Vagina (tissue), 2 donors: ENCODE results near the gene MRPS15. TPM values are rescaled to one million over a fixed set of nuclear protein-coding genes. Genes with fewer than 3 reads are reported as not detected.
A peak's percentile ranks its signal among the peaks of the same experiment; 100 is the strongest.

Experiments used
- DNase-seq, 2 donors: peaks; one replicate each; pipeline ENCODE4 v3.0.0-alpha.2; 2017; ENCODE audit errors: extremely low spot score in 2 of 2
- H3K27ac ChIP-seq: fragments of 200-600 bp; sonication (generic); one replicate; pipeline ENCODE4 v1.5.1; 2019
- H3K27me3 ChIP-seq: fragments of 200-600 bp; sonication (generic); one replicate; pipeline ENCODE4 v1.5.1; 2019
- H3K36me3 ChIP-seq, 2 donors: fragments of 200-600 bp; sonication (generic); one replicate each; pipeline ENCODE4 v1.5.1; 2017 to 2019
- H3K4me1 ChIP-seq: fragments of 200-600 bp; sonication (generic); one replicate; pipeline ENCODE4 v1.5.1; 2019
- H3K4me3 ChIP-seq, 2 donors: fragments of 200-600 bp; sonication (generic); 1 replicate in 1 of 2; 2 replicates in 1 of 2; pipeline ENCODE4 v1.5.1; 2016 to 2019
- H3K9me3 ChIP-seq: fragments of 200-600 bp; sonication (generic); one replicate; pipeline ENCODE4 v1.5.1; 2019
- POLR2A ChIP-seq, 2 donors: fragments of 450-650 bp; IDR thresholded peaks; one replicate each; pipeline ENCODE4 v1.6.1; 2017; ENCODE audit warnings: antibody characterized with exemption in 2 of 2, mild to moderate bottlenecking in 2 of 2, moderate library complexity in 2 of 2
- POLR2AphosphoS5 ChIP-seq, 2 donors: sonication (generic); formaldehyde crosslinking; IDR thresholded peaks; one replicate each; pipeline ENCODE4 v1.9.0; 2017; ENCODE audit warnings: antibody characterized with exemption in 2 of 2, mild to moderate bottlenecking in 2 of 2, low read depth in 1 of 2; ENCODE audit not compliant: insufficient read depth in 1 of 2
- intact Hi-C: fragments of 100-400 bp; cut with DNase I; formaldehyde crosslinking; loops from one replicate; pipeline ENCODE4 v1.15.1; 2023
- total RNA-seq: library from RNA; depleted of rRNA; stranded (reverse); fragments of >200 nt; gene quantifications from one replicate; pipeline ENCODE4 v1.2.3, GENCODE V29; 2016
- TF ChIP-seq, protein P1 (sequence below), 3 experiments: fragments of 450-650 bp in 2 of 3; fragments of 200-600 bp in 1 of 3; sonication (generic) in 1 of 3; IDR thresholded peaks; one replicate each; pipeline ENCODE4 v1.5.1; 2017 to 2019; ENCODE audit warnings: antibody characterized with exemption in 3 of 3, mild to moderate bottlenecking in 2 of 3, moderate library complexity in 2 of 3

The MRPS15 gene
- total RNA-seq, 1 donor from 2014 or later, result 54.0 TPM

DNA sequence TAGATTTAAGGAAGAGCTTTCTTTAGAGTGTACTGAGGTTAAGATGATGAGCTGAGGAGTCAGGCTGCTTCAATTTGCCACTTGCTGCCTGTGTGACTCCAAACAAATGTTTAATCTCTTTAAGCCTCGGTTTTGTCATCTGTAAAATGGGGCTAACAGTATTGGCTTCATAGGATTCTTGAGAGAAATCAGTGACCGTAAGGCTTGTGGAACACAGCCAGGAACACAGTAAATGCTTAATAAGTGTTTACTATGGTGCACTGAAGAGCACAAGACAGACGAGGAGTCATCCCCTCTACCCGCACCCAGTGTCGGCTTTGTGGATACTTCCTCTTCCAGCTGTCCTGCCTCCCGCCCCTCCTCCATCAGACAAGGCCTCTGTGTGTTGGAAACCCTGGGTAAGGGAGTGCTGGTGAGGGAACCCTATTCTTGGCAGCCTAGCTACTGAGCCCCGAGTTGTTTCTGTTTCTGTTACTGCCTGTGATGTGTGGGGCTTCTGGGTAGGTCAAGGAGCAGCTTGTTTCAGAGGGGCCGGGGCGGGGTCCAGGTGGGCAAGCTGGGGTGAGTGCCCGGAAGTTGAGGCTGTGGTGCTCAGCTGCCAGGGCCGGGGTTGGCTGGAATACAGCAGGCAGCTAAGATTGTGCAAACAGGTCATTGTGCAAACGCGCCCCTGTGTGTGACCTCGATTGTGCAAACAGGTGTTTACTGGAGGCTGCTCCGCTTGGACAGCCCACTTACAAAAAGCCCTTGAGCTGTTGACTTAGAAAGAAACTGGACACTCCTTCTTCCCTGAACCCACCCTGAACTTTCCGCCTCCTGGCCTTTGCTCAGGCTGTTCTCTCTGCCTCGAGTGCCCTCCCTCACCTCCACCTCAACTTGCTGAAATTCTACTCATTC lies 22.5 kb upstream of the MRPS15 start:
- no peak overlapping the region for H3K27ac ChIP-seq
- DNase-seq, result no peak
- no peaks in the 10 kb centered on the region for H3K9me3 ChIP-seq
- H3K36me3 ChIP-seq, result no peaks in the 10 kb centered on the region
- no peaks in the 10 kb centered on the region for H3K27me3 ChIP-seq
- no peak overlapping the region for H3K4me3 ChIP-seq
- TF ChIP-seq, protein P1, sequence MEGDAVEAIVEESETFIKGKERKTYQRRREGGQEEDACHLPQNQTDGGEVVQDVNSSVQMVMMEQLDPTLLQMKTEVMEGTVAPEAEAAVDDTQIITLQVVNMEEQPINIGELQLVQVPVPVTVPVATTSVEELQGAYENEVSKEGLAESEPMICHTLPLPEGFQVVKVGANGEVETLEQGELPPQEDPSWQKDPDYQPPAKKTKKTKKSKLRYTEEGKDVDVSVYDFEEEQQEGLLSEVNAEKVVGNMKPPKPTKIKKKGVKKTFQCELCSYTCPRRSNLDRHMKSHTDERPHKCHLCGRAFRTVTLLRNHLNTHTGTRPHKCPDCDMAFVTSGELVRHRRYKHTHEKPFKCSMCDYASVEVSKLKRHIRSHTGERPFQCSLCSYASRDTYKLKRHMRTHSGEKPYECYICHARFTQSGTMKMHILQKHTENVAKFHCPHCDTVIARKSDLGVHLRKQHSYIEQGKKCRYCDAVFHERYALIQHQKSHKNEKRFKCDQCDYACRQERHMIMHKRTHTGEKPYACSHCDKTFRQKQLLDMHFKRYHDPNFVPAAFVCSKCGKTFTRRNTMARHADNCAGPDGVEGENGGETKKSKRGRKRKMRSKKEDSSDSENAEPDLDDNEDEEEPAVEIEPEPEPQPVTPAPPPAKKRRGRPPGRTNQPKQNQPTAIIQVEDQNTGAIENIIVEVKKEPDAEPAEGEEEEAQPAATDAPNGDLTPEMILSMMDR (IDR thresholded peaks at IDR 0.05), result no peak
- TF ChIP-seq POLR2A (IDR thresholded peaks at IDR 0.05) (no peak), POLR2AphosphoS5 (IDR thresholded peaks at IDR 0.05; ENCODE audit: insufficient read depth in 1 of 2, low read depth in 1 of 2) (no peak)
- H3K4me1 ChIP-seq, result no peaks in the 10 kb centered on the region
- intact Hi-C loops, result no loop called here

DNA sequence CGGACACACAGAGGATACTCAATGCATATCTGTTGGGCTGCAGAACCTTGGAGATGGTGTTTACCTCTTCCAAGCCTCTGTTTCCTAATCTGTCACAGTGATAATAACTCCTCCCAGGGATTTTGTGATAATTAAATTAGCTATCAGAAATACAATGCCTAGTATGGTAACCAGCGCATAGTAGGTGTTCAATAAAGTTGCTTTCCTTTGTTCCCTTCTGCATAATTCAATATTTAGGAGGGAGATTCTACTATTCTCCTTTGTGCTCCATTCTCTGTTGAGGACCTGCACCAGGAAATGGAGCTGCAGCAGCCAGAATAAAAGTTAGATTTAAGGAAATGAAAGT lies 21.9 kb upstream of the MRPS15 start:
- TF ChIP-seq POLR2A (IDR thresholded peaks at IDR 0.05) (no peak), POLR2AphosphoS5 (IDR thresholded peaks at IDR 0.05; ENCODE audit: insufficient read depth in 1 of 2, low read depth in 1 of 2) (no peak)
- TF ChIP-seq, protein P1 (IDR thresholded peaks at IDR 0.05), result no peak
- Histone ChIP-seq H3K4me1 (no peaks in the 10 kb centered on the region), H3K4me3 (no peak overlapping the region), H3K36me3 (no peaks in the 10 kb centered on the region), H3K9me3 (no peaks in the 10 kb centered on the region), H3K27me3 (no peaks in the 10 kb centered on the region), H3K27ac (no peak overlapping the region)
- no peak for DNase-seq
- intact Hi-C loops, result no loop called here

DNA sequence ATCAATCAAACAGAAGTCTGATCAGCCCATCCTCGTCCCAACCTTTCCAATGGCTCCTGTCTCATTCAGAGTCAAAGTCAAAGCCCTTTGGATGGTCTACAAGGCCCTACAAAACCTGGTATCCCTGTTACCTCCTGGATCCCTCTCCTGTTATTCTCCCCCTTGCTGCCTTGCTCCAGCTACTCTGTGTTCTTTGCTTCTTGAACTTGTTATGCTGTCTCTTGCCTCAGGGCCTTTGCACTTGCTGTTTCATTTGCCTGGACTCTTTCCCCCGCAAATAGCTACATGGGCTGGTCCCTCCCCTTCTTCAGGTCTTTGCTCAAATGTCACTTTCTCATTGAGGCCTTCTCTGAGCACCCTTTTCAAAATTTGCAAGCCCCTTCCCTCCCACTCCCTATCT lies 19.9 kb upstream of the MRPS15 start:
- H3K27ac ChIP-seq, result no peak overlapping the region
- no peak for DNase-seq
- intact Hi-C loops, result no loop called here
- no peak overlapping the region for H3K4me3 ChIP-seq
- no peaks in the 10 kb centered on the region for H3K36me3 ChIP-seq
- no peaks in the 10 kb centered on the region for H3K4me1 ChIP-seq
- TF ChIP-seq POLR2AphosphoS5 (IDR thresholded peaks at IDR 0.05; ENCODE audit: insufficient read depth in 1 of 2, low read depth in 1 of 2) (no peak), POLR2A (IDR thresholded peaks at IDR 0.05) (no peak)
- TF ChIP-seq, protein P1 (IDR thresholded peaks at IDR 0.05), result no peak
- no peaks in the 10 kb centered on the region for H3K27me3 ChIP-seq
- H3K9me3 ChIP-seq, result no peaks in the 10 kb centered on the region

DNA sequence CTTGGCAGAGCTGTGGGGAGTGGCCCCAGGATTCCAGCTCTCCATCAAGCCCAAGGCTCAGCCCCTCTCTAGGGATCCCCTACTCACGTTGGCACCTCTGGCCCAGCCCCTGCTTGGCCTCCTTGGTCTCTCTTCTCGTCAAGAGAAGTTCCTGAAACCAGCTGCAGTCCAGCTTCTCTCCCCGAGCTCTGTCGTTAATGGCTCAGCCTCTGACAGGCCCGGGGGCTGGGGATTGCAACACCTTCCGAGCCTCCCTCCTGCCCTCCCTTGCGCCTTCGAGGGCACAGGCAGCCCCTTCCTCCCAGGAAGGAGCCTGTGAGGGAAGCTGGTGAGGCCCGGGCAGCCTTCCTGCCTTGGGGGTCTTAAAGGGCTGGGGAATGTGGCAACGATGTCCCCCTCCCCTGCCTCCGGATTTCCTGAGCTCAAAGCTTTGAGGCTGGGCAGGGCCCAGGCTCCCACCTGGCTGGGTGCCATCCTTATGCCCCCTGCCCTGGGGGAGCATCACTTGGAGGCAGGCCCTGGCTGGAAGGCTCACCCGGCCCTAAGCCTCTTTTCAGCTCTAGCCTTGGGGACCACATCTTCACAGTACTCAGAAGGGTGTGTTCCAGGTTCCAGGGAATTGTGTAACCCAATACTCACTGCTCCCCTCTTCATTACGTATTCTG lies 18.7 kb upstream of the MRPS15 start, which contains the start of gene CSF3R:
CSF3R (minus strand) TSS at position 190 of the 665 bp plus-strand sequence. CDS start 3,417 bp downstream, outside the sequence.
- H3K4me1 ChIP-seq, result no peaks in the 10 kb centered on the region
- peak within 1 kb of the TSS in 1 of 2 donors; percentile 6 for H3K4me3 ChIP-seq
- no peak for DNase-seq
- intact Hi-C loops, result no loop called here
- H3K9me3 ChIP-seq, result no peaks in the 10 kb centered on the region
- H3K36me3 ChIP-seq, result no peaks in the 10 kb centered on the region
- TF ChIP-seq, protein P1 (IDR thresholded peaks at IDR 0.05), result no peak
- TF ChIP-seq POLR2A (IDR thresholded peaks at IDR 0.05) (no peak), POLR2AphosphoS5 (IDR thresholded peaks at IDR 0.05; ENCODE audit: insufficient read depth in 1 of 2, low read depth in 1 of 2) (no peak)
- no peaks in the 10 kb centered on the region for H3K27me3 ChIP-seq
- H3K27ac ChIP-seq, result no peak within 1 kb of the TSS
